ENCODE results near the gene MAP4K4.

GRCh38 chr2:101870444-101870843 is 172.9 kb downstream of the MAP4K4 start:
- no peak for TF ChIP-seq EP300 (IDR thresholded peaks at IDR 0.05)
- no peak for TF ChIP-seq CTCF (IDR thresholded peaks at IDR 0.05)
- TF ChIP-seq POLR2A (IDR thresholded peaks at IDR 0.05), result no peak
- TF ChIP-seq POLR2AphosphoS5 (IDR thresholded peaks at IDR 0.05), result no peak

Data from suprapubic skin (tissue), 4 donors.